ENCODE data around the gene DOK1.
A peak's percentile ranks its signal among the peaks of the same experiment; 100 is the strongest.

DOK1 gene

DNA sequence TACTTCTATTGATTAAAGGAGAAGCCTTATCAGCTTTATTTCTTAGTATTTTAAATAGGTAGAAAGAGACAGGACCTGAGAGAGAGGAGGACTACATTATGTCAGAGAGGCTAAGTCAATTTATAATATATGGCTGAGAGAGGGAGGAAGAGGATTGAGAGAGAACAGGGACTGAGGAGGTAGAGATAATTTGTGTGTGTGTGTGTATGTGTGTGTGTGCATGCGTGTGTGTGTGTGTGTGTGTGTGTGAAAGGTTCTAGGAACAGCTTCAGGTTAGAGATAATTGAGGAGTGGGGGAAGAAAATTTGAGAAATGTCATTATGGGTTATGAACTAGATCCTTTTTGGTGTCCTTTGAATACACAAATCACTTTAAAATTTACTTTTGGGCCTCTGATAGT is 15.2 kb downstream of the DOK1 start:
- DNase-seq (ENCODE audit: low read depth), result no peak

DNA sequence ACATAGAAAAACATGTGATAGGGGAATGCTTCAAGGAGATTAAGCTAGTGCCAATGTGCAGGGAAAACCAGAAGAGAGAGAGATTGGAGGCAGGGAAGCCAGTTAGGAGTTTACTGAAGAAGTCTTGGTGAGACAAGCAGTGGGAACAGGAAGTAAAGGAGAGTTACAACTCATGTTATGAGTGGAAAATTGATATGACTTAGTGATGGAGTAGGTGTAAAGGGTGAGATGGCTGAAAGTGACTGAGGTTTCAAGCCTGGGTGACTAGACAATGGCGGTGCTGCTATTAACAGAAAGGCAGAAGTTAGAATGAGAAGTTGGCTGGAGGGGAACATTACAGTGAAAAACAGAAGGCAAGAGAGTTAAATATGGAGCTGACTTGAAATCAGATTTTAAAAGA is 16.5 kb downstream of the DOK1 start:
- DNase-seq (ENCODE audit: low read depth), result no peak

DNA sequence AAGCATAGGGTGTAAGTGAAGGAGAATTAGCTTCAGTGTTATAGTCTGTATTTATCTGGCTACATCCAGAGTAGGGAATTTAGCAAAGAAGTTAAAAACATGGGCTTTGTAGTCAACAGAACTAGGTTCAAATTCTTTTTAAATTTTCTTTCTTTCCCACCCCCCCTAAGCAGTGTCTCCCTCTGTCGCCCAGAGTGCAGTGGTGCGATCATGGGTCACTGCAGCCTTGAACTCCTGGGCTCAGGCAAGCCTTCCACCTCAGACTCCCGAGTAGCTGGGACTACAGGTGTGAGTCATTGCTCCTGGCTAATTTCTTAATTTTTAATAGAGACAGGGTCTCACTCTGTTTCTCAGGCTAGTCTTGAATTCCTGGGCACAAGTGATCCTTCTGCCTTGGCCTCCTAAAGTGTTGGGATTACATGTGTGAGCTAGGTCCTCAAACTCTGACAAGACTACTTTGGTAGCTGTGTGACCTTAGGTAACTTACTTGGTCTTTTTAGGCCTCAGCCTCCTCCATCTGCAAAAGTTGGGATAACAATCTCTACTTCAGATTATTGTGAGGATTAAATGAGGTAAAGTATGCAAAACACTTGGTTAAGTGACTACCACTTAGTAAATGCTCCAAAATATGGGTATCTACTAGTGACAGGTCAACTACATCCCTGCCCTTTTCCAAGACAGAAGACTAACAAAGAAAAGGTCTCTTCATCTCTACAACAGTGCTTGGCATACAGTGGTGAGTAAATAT is 17.8 kb downstream of the DOK1 start:
- DNase-seq (ENCODE audit: low read depth), result no peak

DNA sequence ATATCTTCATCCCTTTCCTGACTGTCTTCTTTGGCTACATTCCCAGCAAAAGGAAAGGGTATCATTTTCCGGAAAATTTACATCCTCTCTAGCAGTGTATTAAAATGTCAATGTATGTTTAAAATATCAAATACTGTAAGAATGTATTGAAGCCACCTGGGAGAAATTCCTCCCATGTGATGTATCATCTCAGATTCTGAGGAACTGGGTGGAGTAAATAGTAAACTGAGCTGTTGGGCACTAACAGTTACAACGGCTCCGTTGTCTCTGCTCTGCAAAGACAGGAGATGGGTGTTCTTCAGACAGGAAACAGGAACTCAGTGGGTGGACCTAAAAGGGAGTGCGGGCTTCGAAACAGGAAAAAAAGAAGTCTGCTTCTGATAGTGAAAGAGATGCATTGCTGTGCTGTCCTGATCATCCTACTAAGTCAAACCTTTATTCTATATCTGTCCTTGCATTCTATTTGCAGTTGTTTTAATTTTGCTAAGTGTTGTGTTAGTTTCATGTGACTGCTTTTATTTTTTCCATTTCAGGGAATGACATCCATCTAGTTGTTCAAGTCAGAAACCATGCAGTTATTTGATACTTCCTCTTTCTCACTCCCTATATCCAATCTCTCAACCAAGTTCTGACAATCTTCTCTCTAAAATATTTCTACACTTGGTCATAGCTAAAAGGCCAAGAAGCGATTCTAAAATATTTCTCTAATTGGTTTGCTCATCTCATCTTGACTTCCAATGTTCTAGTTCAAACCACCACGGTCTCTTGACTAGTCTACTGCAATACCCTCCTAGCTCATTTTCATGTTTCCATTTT is 19.4 kb downstream of the DOK1 start:
- no peak for DNase-seq (ENCODE audit: low read depth)

DNA sequence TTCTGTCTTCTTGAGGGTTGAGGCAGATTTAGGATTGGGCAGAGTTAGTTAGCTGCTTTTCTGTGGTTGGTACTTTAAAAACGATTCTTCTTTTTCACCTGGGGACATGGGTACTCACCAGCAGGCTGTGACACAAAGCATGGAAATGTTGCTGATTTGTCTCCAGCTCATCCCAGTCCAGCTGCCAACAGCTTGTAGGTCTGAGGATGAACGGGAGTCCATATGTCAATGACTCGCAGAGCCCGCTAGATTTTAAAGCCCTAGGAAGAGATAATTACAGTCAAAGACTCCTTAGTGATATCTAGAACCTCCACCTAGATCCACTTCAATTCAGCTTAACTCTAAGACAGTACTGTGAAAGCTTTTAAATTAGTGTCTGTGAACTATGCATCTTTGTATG is 20.8 kb downstream of the DOK1 start:
- DNase-seq (ENCODE audit: low read depth), result no peak

DNA sequence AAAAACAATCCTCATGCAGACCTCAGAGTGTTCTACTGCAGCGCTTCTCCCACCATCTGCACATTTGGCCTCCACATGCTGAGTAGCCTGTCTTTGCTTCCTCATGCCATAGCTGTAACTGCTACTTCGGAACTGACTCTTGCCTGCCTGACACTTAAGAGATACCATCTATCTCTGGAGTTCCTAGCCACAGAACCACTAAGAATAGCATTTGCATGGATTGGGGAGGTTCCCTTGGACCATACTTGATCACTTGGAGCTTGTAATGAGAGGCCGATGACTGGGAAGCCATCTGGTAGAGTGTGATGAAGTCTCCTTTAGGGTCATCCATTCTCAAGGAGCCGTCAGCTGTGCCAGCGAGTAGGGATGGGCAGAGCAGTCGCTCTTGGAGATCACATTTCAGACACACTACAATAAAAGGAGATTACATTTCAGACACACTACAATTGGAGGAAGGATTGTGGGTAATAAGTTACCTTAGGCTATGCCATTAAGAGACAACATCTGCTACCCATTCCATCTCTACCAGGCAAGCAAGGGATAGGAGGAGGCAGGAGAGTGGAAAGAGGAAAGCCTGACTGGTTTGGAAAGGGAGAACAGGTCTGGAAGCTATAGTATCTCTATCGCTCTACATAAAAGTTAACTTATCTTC is 21.8 kb downstream of the DOK1 start:
- DNase-seq (ENCODE audit: low read depth), result no peak

DNA sequence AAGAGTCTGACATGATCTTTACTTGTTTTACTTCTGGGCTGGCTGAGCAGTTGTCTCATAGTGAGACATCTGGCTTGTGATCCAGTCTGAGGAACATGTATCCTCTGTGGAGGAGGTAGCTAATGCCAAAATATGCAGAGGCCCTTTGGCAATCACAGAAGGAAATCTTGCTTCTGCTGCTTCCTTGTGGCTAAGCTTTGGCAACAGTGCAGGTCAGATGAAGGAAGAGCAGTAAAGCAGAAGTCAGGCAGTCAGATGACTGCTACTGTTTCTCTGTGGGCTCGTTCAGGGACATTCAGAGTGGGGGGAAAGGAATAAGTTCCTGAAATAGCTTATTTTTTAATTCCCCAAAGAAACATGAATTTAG is 22.3 kb downstream of the DOK1 start:
- DNase-seq (ENCODE audit: low read depth), result no peak

DNA sequence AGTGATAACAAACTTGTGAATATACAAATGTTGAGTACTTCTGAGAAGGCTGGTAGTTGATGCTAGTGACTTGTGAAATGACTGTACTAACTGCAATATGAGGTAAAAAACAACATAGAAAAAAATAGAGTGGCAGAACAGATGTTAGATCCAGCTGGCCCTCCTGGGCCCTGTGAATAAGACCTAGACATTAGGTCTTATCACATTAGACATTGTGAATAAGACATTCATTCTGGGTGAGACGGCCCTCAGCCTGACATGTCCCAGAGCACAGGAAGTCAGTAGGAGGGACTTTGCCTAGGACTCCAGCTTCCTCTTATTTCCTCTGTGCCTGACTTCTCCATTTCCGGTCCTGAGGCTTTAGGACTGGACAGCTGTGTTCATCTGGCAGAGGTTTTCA is 22.9 kb downstream of the DOK1 start:
- DNase-seq (ENCODE audit: low read depth), result no peak

DNA sequence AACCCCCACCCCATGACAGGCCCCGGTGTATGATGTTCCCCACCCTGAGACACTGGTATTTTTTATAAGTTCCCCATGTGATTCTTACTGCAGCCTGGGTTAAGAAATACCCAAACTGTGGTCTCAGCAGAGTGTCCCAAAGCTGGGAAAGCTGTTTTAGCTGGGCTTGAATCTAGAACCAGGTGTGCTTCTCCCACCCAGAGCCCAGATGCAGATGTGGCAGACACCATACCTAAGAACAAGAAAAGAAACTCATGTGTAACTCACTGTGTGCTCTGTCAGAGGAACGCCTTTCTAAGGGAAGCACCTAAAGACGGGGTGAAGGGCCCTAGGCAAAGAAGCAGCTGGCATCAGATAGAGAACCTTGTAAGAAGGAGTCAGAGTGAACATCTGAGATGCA is 23.9 kb downstream of the DOK1 start:
- no peak for DNase-seq (ENCODE audit: low read depth)

DNA sequence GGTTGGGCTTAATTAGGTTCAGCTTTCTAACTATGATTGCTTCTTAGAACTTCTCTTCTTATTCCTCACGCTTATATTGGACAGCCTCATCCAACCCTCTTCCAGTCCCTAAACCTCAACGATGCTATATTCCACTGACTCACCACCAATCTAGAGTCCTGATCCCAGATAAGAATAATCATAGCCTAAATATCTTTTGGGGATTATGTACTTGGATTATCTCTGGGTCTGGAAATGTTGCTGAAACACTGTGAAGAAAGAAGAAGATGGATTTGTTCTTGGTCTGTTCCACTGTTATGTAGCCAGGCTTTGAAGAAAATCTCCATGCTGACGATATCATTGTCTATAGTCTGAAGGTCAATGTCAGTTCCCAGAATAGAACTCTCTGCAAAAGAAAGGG is 26.9 kb downstream of the DOK1 start:
- DNase-seq (ENCODE audit: low read depth), result no peak

DNA sequence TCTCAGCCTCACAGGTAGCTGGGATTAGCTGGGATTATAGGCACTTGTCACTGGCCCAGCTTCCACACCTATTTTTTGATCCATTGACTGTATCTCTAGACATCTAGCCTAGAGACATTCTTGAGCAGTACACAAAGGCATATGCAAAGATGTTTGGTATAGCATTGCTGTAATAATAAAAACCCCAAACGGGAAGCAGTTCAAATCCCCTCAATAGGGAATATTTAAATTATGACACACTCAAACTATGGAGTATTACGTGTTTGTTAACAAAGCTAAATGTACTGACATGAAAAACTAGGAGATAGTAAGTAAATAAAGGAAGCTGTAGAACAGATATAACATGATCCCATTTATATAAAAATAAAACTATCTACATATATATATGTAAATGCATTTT is 27.7 kb downstream of the DOK1 start:
- DNase-seq (ENCODE audit: low read depth), result no peak

DNA sequence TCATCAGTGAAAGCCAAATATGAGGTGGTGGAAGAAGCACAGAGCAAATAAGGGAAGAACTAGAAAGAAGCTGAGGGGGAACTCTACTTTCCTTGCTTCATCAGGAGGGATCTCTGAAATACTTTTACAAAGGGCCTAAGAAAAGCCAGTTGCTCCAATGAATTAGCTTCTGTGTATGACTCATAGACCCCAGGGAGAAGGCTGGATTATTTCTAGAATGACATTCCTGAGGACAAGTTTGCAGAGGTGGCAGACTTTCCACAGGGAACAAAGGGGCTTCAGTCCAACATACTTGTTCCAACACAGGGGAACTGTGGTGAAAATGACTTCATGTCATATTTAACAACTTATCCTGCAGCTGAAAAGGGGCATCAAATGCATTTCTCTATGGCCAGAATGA is 29.0 kb downstream of the DOK1 start:
- no peak for DNase-seq (ENCODE audit: low read depth)

DNA sequence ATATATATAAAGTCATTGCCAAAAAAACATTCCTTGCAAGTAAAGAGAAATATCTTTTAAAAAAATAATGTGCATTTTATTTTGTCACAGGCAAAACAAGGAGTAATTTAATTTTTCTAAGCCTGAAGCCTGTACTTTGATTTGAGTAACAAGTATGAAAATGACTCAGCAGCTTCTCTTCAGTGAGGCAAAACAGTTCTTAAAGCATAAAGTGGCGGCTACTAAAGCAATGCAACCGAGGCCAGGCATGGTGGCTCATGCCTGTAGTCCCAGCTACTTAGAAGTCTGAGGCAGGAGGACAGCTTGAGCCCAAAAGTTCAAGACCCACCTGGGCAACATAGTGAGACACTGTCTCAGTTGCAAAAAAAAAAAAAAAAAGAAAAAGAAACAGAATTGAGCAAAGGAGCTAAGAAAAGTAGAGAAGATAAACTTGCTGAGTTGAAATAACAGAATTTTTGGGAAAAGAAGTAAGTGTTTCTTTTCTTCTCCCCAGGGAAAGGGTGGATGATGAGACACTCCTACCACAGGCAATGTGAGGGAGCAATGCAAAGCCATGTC is 29.6 kb downstream of the DOK1 start:
- no peak for DNase-seq (ENCODE audit: low read depth)

DNA sequence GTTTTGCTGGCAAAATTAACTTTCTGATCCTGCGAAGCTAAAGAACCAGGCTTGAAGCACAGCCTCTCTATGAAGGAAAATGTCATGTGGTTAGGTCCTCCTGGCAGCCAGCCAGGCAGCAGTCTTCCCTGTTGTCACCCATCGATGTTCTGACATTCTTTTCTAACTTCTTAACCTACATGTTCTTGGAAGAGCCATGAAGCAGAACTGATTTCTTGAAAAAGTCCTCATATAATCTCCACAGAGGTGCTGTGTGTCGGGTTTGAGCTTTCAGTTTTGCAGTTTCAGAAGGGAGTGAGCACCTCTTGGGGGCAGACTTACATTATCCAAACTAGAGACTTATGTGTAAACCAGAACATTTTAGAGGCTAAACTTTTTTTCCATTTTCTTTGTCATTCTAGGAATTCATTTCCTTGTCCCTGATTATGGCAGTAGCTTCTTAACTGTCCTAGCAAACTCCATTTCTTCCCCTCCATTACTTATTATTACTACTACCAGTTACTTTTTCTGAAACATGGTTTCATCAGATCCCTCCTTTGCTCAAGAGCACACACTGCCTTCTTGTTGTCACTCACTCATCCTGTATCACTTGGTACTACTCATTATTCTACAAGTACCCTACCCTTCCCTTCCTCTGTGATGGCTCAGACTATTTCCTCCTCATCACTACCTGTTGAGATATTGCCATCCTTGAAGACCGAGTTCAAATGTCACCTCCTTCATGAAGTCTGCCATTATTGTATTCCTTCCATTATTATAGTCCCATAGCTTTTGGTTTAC is 31.1 kb downstream of the DOK1 start:
- no peak for DNase-seq (ENCODE audit: low read depth)

DNA sequence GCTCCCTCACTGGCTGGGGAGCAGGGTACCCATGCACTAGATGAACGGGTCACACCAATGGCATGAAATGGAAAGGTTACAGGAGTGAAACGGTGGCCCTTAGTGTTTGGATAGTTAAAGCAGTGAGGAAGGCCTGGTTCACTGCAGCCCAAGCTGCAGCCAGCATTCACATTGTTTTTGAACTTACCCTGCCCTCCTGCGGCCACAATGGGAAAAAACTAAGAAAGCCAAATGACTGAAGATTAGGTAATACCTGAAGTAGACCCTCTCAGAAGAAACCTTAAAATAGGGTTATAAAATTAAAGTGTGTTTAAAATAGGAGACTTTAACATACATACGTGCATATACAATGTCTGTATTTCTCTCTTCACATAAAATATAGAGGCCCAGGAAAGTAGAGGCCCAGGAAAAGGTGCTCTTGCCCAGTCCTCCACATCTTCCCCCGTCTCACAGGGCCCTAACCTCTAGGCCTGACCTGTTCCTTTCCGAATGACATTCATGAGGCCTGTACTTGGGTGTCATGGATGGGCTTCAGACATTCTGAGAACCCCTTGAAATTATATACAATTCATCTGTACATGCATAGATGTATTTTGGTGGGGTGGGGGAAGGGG is 33.3 kb downstream of the DOK1 start:
- peak; percentile 35 for DNase-seq (ENCODE audit: low read depth)

DNA sequence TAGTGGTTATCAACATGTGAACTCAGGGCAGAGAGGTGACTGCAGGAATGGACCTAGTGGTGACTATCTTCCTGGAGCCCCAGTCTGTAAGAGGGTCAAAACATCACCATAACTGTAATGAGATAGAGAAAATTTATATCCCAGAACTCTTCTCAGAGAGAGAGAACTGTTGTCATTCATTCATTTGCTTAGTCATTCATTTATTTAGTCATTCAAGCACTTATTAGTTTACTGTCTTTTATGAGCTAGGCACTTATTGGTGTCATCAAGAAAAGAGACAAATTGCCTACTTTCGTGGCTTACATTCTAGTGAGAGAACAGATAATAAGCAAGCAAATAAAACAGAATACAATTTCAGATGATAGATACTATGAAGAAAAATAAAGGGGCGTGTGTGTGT is 34.1 kb downstream of the DOK1 start:
- no peak for DNase-seq (ENCODE audit: low read depth)

DNA sequence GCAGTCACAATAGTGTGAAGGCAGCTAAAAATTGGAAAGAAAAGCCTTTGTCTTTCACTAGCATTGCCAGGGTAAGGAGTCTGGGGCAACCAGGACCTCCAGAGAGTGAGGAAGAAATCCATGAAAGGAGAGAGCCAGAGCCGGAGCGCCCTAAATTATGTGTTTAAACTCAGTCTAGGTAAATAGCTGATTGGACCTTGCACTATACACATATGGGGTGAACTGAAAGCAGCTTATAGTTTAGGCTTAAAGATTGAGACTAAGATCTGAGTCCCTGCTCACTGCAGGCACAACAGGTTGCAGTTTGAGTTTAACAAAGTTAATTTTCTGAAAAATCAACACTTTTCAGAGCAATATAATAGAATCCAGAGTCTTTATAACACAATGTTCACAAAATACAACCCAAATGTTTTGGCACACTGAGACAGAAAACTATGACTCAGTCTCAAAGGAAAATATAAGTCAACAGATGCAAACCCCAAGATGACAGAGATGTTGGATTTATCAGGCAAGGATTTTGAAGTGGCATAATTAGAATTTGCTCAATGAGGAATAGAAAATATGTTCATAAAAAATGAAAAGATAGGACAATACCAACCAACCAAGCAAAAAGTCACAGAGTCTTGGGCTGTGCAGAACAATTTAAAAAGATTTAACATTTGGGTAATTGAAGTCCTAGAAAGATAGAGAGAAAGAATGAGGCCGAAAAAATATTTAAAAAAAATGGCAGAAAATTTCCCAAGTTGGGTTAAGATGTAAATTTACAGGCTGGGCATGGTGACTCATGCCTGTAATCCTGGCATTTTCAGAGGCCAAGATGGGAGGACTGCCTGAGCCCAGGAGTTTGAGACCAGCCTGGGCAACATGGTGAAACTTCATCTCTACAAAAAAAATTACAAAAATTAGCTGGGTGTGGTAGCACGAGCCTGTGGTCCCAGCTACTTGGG is 39.6 kb downstream of the DOK1 start:
- no peak for DNase-seq (ENCODE audit: low read depth)

DNA sequence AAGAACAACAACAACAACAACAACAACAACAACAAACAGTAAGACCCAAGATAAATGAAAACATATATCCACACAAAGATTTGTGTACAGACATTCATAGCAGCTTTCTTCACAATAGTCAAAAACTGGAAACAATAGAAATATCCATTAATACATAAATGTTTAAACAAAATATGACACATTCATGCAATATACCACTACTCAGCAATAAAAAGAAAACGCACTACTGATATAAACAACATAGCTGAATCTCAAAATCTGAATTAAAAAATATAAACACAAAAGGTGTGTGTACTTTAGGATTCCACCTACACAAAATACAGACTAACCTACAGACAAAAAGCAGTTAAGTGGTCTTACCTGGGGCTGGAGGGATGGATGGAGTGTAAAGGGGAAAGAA is 42.1 kb downstream of the DOK1 start:
- no peak for DNase-seq (ENCODE audit: low read depth)

DNA sequence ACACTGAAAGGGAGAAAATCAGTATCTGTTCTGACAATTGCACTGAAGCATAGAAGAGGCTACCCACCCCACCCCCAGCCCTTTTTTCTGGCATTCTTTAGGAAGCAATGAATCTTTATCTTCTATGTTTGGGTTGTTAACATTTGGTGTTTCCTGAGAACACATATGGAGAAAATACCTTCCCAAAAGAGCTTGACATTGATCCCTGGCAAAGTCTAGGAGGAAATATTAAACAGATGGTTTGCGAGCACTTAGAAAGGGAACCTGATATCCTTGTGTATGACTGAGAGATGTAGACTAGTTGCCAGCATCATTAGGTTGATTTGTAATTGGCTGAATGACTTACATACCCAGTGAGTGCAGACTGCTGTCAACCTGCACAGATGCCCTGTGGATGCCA is 42.9 kb downstream of the DOK1 start:
- DNase-seq (ENCODE audit: low read depth), result no peak

DNA sequence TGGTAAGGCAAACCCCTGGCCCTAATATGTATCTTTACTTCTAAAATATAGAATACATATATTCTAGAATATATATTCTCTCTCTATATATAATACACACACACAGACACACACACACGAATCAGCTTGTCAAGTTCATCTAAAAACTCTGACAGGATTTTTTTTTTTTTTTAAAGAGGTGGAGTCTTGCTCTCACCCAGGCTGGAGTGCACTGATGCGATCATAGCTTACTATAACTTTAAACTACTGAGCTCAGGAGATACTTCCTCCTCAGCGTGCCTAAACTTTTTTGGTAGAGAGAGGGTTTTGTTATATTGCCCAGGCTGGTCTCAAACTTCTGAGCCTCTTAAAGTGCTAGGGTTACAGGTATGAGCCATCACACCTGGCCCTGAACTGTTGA is 45.2 kb downstream of the DOK1 start:
- DNase-seq (ENCODE audit: low read depth), result no peak

Measured in stimulated activated CD8-positive, alpha-beta memory T cell treated with anti-CD3 and anti-CD28 coated beads, Interleukin-4, amount 100 ng/mL, for 24 hours (primary cell).